Endothelial cell of umbilical vein (primary cell): ENCODE measurements around the gene ALLC. TPM values are rescaled to one million over a fixed set of nuclear protein-coding genes. Genes with fewer than 3 reads are reported as not detected.

ENCODE experiments used
- BruUV-seq: library from RNA; stranded (reverse); fragments of 400-500 nt; replicated peaks from 2 replicates; lab custom pipeline; 2021; lab: Mats Ljungman, UMichigan
- CTCF ChIA-PET: fragments of 300-600, 350-600 bp; sonication (Branson Sonifier 250); formaldehyde crosslinking; loops from one replicate; lab custom pipeline; 2021; ENCODE audit warnings: antibody characterized with exemption, inconsistent platforms; lab: Charles Lee
- POLR2A ChIA-PET: fragments of 300-600, 350-600 bp; sonication (Branson Sonifier 250); formaldehyde crosslinking; loops from one replicate; lab custom pipeline; 2021; ENCODE audit warnings: antibody characterized with exemption, inconsistent platforms; lab: Charles Lee
- DNase-seq: peaks from one replicate; pipeline ENCODE4 v3.0.0-alpha.2; 2011; ENCODE audit warnings: low read depth, low spot score
- FAIRE-seq: peaks from 2 replicates; lab custom pipeline; 2011; peaks lifted over from hg19 to GRCh38; lab: Jason Lieb, UNC
- H2AFZ ChIP-seq: 2 replicates; pipeline ENCODE4 v1.6.0; 2012; ENCODE audit warnings: low read depth, low read length, control low read depth, inconsistent platforms
- H3K27ac ChIP-seq: 2 replicates; pipeline ENCODE4 v1.5.1; 2011; ENCODE audit warnings: low read depth, mild to moderate bottlenecking, control low read depth, low read length, moderate library complexity; ENCODE audit not compliant: insufficient read depth
- H3K27me3 ChIP-seq, 2 experiments: 2 replicates each; pipeline versions ENCODE4 v1.6.0 to v1.6.1; 2011; ENCODE audit warnings: low read length in 2 of 2, mixed read lengths in 1 of 2; ENCODE audit not compliant: control insufficient read depth in 2 of 2, insufficient read depth in 2 of 2
- H3K36me3 ChIP-seq, 2 experiments: 2 replicates in 1 of 2; 3 replicates in 1 of 2; pipeline ENCODE4 v1.5.1; 2011; ENCODE audit warnings: low read length in 2 of 2, mild to moderate bottlenecking in 1 of 2, moderate library complexity in 1 of 2; ENCODE audit not compliant: control insufficient read depth in 2 of 2, insufficient read depth in 2 of 2; ENCODE audit errors: extremely low read depth in 1 of 2
- H3K4me1 ChIP-seq: 3 replicates; pipeline ENCODE4 v1.5.1; 2011; ENCODE audit warnings: mild to moderate bottlenecking, low read length; ENCODE audit not compliant: control insufficient read depth, insufficient read depth; ENCODE audit errors: extremely low read depth
- H3K4me2 ChIP-seq: 2 replicates; pipeline ENCODE4 v1.6.1; 2011; ENCODE audit warnings: low read length, control low read depth, mixed read lengths; ENCODE audit not compliant: insufficient read depth
- H3K4me3 ChIP-seq, 3 experiments: fragments of 200-600 bp in 1 of 3; sonication (generic), shearing (Covaris generic) in 1 of 3; replicated peaks in 1 of 3; 2 replicates each; pipeline ENCODE4 v1.5.1; 2011 to 2016; ENCODE audit warnings: control low read depth in 3 of 3, low read length in 3 of 3, mild to moderate bottlenecking in 2 of 3, inconsistent platforms in 1 of 3, low read depth in 1 of 3, moderate library complexity in 1 of 3; ENCODE audit not compliant: insufficient read depth in 1 of 3
- H3K79me2 ChIP-seq: 2 replicates; pipeline ENCODE4 v1.6.0; 2012; ENCODE audit warnings: low read length, inconsistent platforms; ENCODE audit not compliant: control insufficient read depth, insufficient read depth
- H3K9ac ChIP-seq: replicated peaks from 2 replicates; pipeline ENCODE3; 2011; ENCODE audit warnings: low read length, control low read depth; ENCODE audit not compliant: insufficient read depth; ENCODE audit errors: extremely low read depth
- H3K9me1 ChIP-seq: replicated peaks from 3 replicates; pipeline ENCODE4 v1.6.0; 2011; ENCODE audit warnings: mild to moderate bottlenecking, low read length; ENCODE audit not compliant: control insufficient read depth, insufficient read depth; ENCODE audit errors: extremely low read depth
- H3K9me3 ChIP-seq: replicated peaks from 2 replicates; pipeline ENCODE4 v1.5.1; 2012; ENCODE audit warnings: low read length, inconsistent platforms; ENCODE audit not compliant: control insufficient read depth, insufficient read depth
- H4K20me1 ChIP-seq: replicated peaks from 2 replicates; pipeline ENCODE3; 2011; ENCODE audit warnings: mild to moderate bottlenecking, low read length; ENCODE audit not compliant: control insufficient read depth, insufficient read depth; ENCODE audit errors: extremely low read depth
- EZH2 ChIP-seq: IDR thresholded peaks from 2 replicates; pipeline ENCODE4 v1.6.1; 2012; ENCODE audit warnings: borderline replicate concordance, low read depth, mild to moderate bottlenecking, moderate library complexity, low read length, inconsistent platforms; ENCODE audit not compliant: severe bottlenecking
- FOS ChIP-seq: IDR thresholded peaks from 2 replicates; pipeline ENCODE4 v1.6.1; 2011; ENCODE audit warnings: mild to moderate bottlenecking, low read length, moderate library complexity, borderline replicate concordance; ENCODE audit not compliant: insufficient read depth
- GATA2 ChIP-seq: IDR thresholded peaks from 2 replicates; pipeline ENCODE4 v1.7.0; 2011; ENCODE audit warnings: low read depth, mild to moderate bottlenecking, moderate library complexity, mixed read lengths, low read length; ENCODE audit not compliant: insufficient read length, insufficient read depth
- JUN ChIP-seq: IDR thresholded peaks from 2 replicates; pipeline ENCODE4 v1.6.1; 2011; ENCODE audit warnings: borderline replicate concordance, low read depth; ENCODE audit not compliant: insufficient read length, insufficient read depth
- MAX ChIP-seq: IDR thresholded peaks from 2 replicates; pipeline ENCODE4 v1.6.1; 2011; ENCODE audit not compliant: insufficient read depth, insufficient read length
- MYC ChIP-seq: IDR thresholded peaks from one replicate; pipeline ENCODE4 v1.6.1; 2011; ENCODE audit warnings: mild to moderate bottlenecking, low read depth, low read length
- POLR2A ChIP-seq: IDR thresholded peaks from 2 replicates; pipeline ENCODE4 v1.6.1; 2012; ENCODE audit warnings: low read depth, mild to moderate bottlenecking, control low read depth, low read length
- POLR2AphosphoS5 ChIP-seq: IDR thresholded peaks from 2 replicates; pipeline ENCODE4 v1.6.1; 2012; ENCODE audit warnings: low read depth, mild to moderate bottlenecking, control low read depth, low read length, moderate library complexity; ENCODE audit not compliant: insufficient read depth
- dilution Hi-C: fragments of 300-500 bp; cut with MboI; formaldehyde crosslinking; loops from one replicate; pipeline ENCODE4 v1.15.0; 2019; ENCODE audit warnings: low sequenced_read_pairs; ENCODE audit not compliant: extremely low pct_ligation_motif_present
- intact Hi-C: fragments of 100-400 bp; cut with micrococcal nuclease; formaldehyde crosslinking; loops from one replicate; pipeline ENCODE4 v1.10.0; 2022
- polyA plus RNA-seq, 4 experiments: library from polyadenylated mRNA; depleted of rRNA in 3 of 4; stranded (reverse) in 3 of 4; unstranded in 1 of 4; fragments of >200 nt; gene quantifications; 2 replicates each; pipeline versions ENCODE4 v1.2.1 to v1.2.3, GENCODE V29; 2011 to 2012; ENCODE audit warnings: missing spikeins in 1 of 4
- total RNA-seq: library from RNA; stranded (reverse); gene quantifications from 2 replicates; pipeline ENCODE4 v1.2.3, GENCODE V29; 2021
- TF ChIP-seq, protein P1 (sequence below), 2 donors: IDR thresholded peaks; 1 replicate in 1 of 2; 2 replicates in 1 of 2; pipeline ENCODE4 v1.5.1; 2011; ENCODE audit warnings: low read length in 2 of 2, mild to moderate bottlenecking in 2 of 2, moderate library complexity in 2 of 2, control low read depth in 1 of 2, inconsistent platforms in 1 of 2, low read depth in 1 of 2; ENCODE audit not compliant: insufficient read depth in 1 of 2; ENCODE audit errors: extremely low read depth in 1 of 2

ALLC gene
- total and polyA plus RNA-seq, 2 donors (not counting 3 experiments of a cell fraction or from before 2014, with no cell fraction given), result not detected

DNA sequence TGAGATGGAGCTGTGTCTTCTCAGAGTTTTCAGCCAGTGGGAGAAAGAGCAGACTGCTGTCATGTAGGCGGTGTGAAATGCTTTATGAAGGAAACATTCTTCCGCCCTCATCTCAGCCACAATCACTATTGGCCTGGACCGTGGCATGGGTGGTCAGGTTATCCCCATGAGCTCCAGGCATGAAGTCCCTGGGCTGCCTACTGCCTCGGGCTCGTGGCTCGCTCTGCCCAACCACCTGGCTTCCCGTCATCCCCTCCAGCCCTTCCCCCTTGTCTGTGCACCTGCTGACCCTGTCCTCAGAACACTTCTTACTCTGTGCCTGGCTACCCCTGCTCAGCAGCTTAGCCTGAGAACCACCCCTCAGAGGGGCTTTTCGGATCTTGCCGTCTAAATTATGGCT is 47.6 kb upstream of the ALLC start:
- dilution Hi-C loops, result no loop called here
- POLR2A ChIA-PET, result no interaction called here
- BruUV-seq, result no TSS peak
- H3K4me2 ChIP-seq, result no peak overlapping the region
- H3K9ac ChIP-seq, result no peak overlapping the region
- no peaks in the 10 kb centered on the region for H4K20me1 ChIP-seq
- no peak overlapping the region for H3K27ac ChIP-seq
- intact Hi-C loops, result no loop called here
- CTCF ChIA-PET, result interaction anchor here (0.7 kb wide), 1 partner anchor 42 kb away, joined by 3 read pairs; no protein-coding TSS in a partner anchor
- no peaks in the 10 kb centered on the region for H3K4me1 ChIP-seq
- DNase-seq (no peak), FAIRE-seq (no peak)
- no peaks in the 10 kb centered on the region for H3K36me3 ChIP-seq
- TF ChIP-seq, protein P1, sequence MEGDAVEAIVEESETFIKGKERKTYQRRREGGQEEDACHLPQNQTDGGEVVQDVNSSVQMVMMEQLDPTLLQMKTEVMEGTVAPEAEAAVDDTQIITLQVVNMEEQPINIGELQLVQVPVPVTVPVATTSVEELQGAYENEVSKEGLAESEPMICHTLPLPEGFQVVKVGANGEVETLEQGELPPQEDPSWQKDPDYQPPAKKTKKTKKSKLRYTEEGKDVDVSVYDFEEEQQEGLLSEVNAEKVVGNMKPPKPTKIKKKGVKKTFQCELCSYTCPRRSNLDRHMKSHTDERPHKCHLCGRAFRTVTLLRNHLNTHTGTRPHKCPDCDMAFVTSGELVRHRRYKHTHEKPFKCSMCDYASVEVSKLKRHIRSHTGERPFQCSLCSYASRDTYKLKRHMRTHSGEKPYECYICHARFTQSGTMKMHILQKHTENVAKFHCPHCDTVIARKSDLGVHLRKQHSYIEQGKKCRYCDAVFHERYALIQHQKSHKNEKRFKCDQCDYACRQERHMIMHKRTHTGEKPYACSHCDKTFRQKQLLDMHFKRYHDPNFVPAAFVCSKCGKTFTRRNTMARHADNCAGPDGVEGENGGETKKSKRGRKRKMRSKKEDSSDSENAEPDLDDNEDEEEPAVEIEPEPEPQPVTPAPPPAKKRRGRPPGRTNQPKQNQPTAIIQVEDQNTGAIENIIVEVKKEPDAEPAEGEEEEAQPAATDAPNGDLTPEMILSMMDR (IDR thresholded peaks at IDR 0.05; ENCODE audit: extremely low read depth in 1 of 2, insufficient read depth in 1 of 2, low read depth in 1 of 2, low read length in 2 of 2), result no peak
- TF ChIP-seq POLR2A (no peak), MYC (no peak), MAX (no peak), EZH2 (no peak), FOS (no peak), POLR2AphosphoS5 (no peak), JUN (no peak), GATA2 (no peak)
- no peaks in the 10 kb centered on the region for H3K9me1 ChIP-seq
- no peak overlapping the region for H2AFZ ChIP-seq
- no peaks in the 10 kb centered on the region for H3K79me2 ChIP-seq
- no peaks in the 10 kb centered on the region for H3K27me3 ChIP-seq
- no peak overlapping the region for H3K4me3 ChIP-seq
- no peaks in the 10 kb centered on the region for H3K9me3 ChIP-seq
